Measurements from ENCODE around the gene SFRP2.

Gene SFRP2

GRCh38 chr4:153748378-153748777, 40.5 kb downstream of the SFRP2 start:
- no peak overlapping the region for H3K4me3 ChIP-seq (ENCODE audit: low read depth, low read length)
- no peak for TF ChIP-seq CTCF (IDR thresholded peaks at IDR 0.05; ENCODE audit: low read depth, low read length)

DNA sequence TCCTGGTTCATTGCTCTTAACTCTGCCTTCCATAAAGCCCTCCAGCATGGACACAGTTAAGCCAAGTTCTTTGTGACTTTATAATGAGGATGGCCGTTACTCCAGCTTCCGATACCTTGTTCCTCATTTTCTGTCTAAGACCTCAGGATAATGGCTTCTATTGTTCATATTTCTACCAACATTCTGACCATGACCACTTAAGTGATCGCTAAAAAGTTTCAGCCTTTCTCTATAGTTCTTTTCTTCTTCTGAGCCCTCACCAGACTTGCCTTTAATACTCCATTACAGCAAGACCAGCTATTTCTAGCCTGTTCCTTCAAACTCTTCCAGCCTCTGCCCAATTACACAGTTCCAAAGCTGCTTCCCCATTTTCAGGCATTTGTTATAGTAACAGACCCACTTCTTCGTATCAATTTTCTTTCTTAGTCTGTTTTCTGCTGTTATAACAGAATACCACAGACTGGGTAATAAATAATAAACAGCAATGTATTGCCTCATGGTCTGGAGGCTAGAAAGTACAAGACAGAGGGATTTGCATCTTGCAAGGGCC, 41.4 kb downstream of the SFRP2 start:
- H3K4me3 ChIP-seq (ENCODE audit: low read depth, low read length), result no peak overlapping the region
- no peak for TF ChIP-seq CTCF (IDR thresholded peaks at IDR 0.05; ENCODE audit: low read depth, low read length)

DNA sequence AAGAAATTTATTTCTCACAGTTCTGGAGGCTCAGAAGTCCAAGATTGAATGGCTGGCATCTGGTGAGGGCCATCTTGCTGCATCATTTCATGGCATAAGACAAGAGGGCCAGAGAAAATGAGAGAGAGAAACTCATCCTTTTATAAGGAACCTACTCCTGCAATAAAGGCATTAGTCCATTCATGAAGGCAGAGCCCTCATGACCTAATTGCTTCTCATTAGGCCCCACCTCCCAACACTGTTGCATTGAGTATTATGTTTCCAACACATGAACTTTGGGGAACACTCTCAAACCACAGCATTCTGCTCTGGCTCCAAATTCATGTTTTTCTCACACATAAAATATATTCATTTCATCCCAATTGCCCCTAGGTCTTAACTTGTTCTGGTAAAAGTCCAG, 43.2 kb downstream of the SFRP2 start:
- no peak overlapping the region for H3K4me3 ChIP-seq (ENCODE audit: low read depth, low read length)
- TF ChIP-seq CTCF (IDR thresholded peaks at IDR 0.05; ENCODE audit: low read depth, low read length), result no peak

DNA sequence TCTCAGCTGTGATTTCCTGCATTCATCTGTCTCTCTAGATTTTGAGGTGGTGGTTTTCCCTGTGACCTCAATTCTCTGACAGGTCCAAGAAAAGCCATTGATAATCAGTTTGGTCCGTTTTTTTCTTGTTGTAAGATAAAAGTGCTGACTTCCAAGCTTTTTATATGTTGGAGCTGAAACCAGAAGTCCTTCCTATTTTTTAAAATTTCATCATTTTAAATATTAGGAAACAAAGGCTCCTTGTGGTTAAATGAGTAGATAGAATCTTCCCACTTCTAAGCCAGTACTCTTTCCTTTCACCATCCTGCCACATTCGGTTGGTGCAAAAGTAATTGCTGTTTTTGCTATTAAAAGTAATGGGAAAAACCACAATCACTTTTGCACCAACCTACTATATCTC, 47.3 kb downstream of the SFRP2 start:
- TF ChIP-seq CTCF (IDR thresholded peaks at IDR 0.05; ENCODE audit: low read depth, low read length), result no peak
- H3K4me3 ChIP-seq (ENCODE audit: low read depth, low read length), result no peak overlapping the region

- H3K4me3 ChIP-seq (ENCODE audit: low read depth, low read length), result no peak overlapping the region
- no peak for TF ChIP-seq CTCF (IDR thresholded peaks at IDR 0.05; ENCODE audit: low read depth, low read length)
Measured at GRCh38 chr4:153735906-153736461, 52.9 kb downstream of the SFRP2 start.

GRCh38 chr4:153733751-153734448, 55.0 kb downstream of the SFRP2 start:
- H3K4me3 ChIP-seq (ENCODE audit: low read depth, low read length), result no peak overlapping the region
- no peak for TF ChIP-seq CTCF (IDR thresholded peaks at IDR 0.05; ENCODE audit: low read depth, low read length)

DNA sequence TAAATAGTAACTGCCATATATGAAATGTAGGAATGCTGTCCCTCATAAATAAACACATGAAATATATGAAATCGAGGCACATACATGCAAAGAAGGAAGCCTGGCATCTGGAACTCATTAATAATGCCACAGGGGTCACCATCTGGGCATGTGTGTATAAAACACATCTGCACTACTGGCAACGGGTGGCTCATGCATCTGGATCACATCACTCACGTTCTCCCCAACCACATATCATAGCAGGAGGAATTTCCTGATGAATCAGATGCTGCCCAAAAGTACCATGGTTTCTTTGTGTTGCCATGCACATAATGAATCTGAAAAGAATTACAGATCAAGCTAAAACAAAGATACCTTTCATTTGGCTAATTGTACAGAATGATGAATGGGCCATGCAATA, 57.6 kb downstream of the SFRP2 start:
- no peak overlapping the region for H3K4me3 ChIP-seq (ENCODE audit: low read depth, low read length)
- no peak for TF ChIP-seq CTCF (IDR thresholded peaks at IDR 0.05; ENCODE audit: low read depth, low read length)

Data from WI38 (cell line).